Neural crest cell (in vitro differentiated cells): ENCODE results near the gene MUC5AC. TPM values are rescaled to one million over a fixed set of nuclear protein-coding genes. Genes with fewer than 3 reads are reported as not detected.
"Not testable (repeated sequence)": the region's sequence is repeated elsewhere in the genome, so short reads cannot be mapped to it uniquely, and the experiment has no call there.

ENCODE experiments used
- DNase-seq: peaks from one replicate; pipeline ENCODE4 v3.0.0; 2021; ENCODE audit warnings: low read depth, mixed read lengths, low spot score
- H3K27ac Mint-ChIP-seq: one replicate; pipeline ENCODE4 v1.8.0; 2021; ENCODE audit warnings: mild to moderate bottlenecking, mixed read lengths; ENCODE audit not compliant: unreplicated experiment
- H3K27me3 Mint-ChIP-seq: 2 replicates; pipeline ENCODE4 v1.8.0; 2021; ENCODE audit warnings: low read depth, mild to moderate bottlenecking, mixed read lengths
- H3K36me3 Mint-ChIP-seq: 2 replicates; pipeline ENCODE4 v1.8.0; 2021; ENCODE audit warnings: low read depth, mild to moderate bottlenecking, mixed read lengths
- H3K4me1 Mint-ChIP-seq: 2 replicates; pipeline ENCODE4 v1.8.0; 2021; ENCODE audit warnings: mixed read lengths
- H3K4me3 Mint-ChIP-seq: one replicate; pipeline ENCODE4 v1.8.0; 2021; ENCODE audit warnings: mild to moderate bottlenecking, mixed read lengths
- H3K9me3 Mint-ChIP-seq: 2 replicates; pipeline ENCODE4 v1.8.0; 2021; ENCODE audit warnings: mixed read lengths
- total RNA-seq: library from RNA; stranded (reverse); gene quantifications from 2 replicates; pipeline ENCODE4 v1.2.1, GENCODE V29; 2021

MUC5AC gene
- total RNA-seq, 1 donor from 2014 or later = not detected

DNA sequence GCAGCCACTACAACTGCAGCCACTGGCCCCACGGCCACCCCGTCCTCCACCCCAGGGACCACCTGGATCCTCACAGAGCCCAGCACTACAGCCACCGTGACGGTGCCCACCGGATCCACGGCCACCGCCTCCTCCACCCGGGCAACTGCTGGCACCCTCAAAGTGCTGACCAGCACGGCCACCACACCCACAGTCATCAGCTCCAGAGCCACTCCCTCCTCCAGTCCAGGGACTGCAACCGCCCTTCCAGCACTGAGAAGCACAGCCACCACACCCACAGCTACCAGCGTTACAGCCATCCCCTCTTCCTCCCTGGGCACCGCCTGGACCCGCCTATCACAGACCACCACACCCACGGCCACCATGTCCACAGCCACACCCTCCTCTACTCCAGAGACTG, 88.5 kb downstream of the MUC5AC start:
- H3K27ac Mint-ChIP-seq, H3K9me3 Mint-ChIP-seq, H3K36me3 Mint-ChIP-seq, H3K27me3 Mint-ChIP-seq, DNase-seq, H3K4me3 Mint-ChIP-seq, H3K4me1 Mint-ChIP-seq: not testable (repeated sequence)

DNA sequence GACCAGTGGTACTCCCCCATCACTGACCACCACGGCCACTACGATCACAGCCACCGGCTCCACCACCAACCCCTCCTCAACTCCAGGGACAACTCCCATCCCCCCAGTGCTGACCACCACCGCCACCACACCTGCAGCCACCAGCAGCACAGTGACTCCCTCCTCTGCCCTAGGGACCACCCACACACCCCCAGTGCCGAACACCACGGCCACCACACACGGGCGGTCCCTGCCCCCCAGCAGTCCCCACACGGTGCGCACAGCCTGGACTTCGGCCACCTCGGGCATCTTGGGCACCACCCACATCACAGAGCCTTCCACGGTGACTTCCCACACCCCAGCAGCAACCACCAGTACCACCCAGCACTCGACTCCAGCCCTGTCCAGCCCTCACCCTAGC, 89.3 kb downstream of the MUC5AC start:
- H3K9me3 Mint-ChIP-seq, DNase-seq, H3K27ac Mint-ChIP-seq, H3K4me1 Mint-ChIP-seq, H3K36me3 Mint-ChIP-seq, H3K27me3 Mint-ChIP-seq, H3K4me3 Mint-ChIP-seq: not testable (repeated sequence)

DNA sequence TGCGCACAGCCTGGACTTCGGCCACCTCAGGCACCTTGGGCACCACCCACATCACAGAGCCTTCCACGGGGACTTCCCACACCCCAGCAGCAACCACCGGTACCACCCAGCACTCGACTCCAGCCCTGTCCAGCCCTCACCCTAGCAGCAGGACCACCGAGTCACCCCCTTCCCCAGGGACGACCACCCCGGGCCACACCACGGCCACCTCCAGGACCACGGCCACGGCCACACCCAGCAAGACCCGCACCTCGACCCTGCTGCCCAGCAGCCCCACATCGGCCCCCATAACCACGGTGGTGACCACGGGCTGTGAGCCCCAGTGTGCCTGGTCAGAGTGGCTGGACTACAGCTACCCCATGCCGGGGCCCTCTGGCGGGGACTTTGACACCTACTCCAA, 91.2 kb downstream of the MUC5AC start:
- not testable (repeated sequence) for H3K4me1 Mint-ChIP-seq, H3K27ac Mint-ChIP-seq, H3K27me3 Mint-ChIP-seq, DNase-seq, H3K9me3 Mint-ChIP-seq, H3K36me3 Mint-ChIP-seq, H3K4me3 Mint-ChIP-seq

DNA sequence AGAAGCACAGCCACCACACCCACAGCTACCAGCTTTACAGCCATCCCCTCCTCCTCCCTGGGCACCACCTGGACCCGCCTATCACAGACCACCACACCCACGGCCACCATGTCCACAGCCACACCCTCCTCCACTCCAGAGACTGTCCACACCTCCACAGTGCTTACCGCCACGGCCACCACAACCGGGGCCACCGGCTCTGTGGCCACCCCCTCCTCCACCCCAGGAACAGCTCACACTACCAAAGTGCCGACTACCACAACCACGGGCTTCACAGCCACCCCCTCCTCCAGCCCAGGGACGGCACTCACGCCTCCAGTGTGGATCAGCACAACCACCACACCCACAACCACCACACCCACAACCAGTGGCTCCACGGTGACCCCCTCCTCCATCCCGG, 92.7 kb downstream of the MUC5AC start:
- not testable (repeated sequence) for H3K27me3 Mint-ChIP-seq, H3K36me3 Mint-ChIP-seq, H3K9me3 Mint-ChIP-seq, DNase-seq, H3K4me3 Mint-ChIP-seq, H3K4me1 Mint-ChIP-seq, H3K27ac Mint-ChIP-seq

Other genes with a start within 250 kb of the MUC5AC start
- gene CHID1, start 247.1 kb upstream of the MUC5AC start, total RNA-seq = 81.8 and 82.4 TPM in 2 replicates
- 75.5 and 78.1 TPM in 2 replicates for gene AP2A2, start 232.1 kb upstream of the MUC5AC start, total RNA-seq
- gene MUC6, start 121.2 kb upstream of the MUC5AC start, total RNA-seq = not detected in 2 replicates
- not detected in 2 replicates for gene MUC2, start 83.1 kb upstream of the MUC5AC start, total RNA-seq
- gene MUC5B, start 65.1 kb downstream of the MUC5AC start, total RNA-seq = 0.36 and 0.42 TPM in 2 replicates
- 38.0 and 40.3 TPM in 2 replicates for gene TOLLIP, start 151.7 kb downstream of the MUC5AC start, total RNA-seq
- 59.9 and 72.5 TPM in 2 replicates for gene BRSK2, start 232.0 kb downstream of the MUC5AC start, total RNA-seq